B cell (primary cell): ENCODE measurements around the gene GNA12. TPM values are rescaled to one million over a fixed set of nuclear protein-coding genes. Genes with fewer than 3 reads are reported as not detected.

Source experiments
- ATAC-seq: fragments of 200-7000 bp; cut with Tn5 transposase; one replicate; pipeline ENCODE4 v1.10.0; 2021; ENCODE audit warnings: low read depth, mild to moderate bottlenecking, moderate number of reproducible peaks, moderate library complexity
- CTCF ChIA-PET: fragments of 350-600 bp; sonication (Branson Sonifier 250); formaldehyde crosslinking; loops from one replicate; lab custom pipeline; 2021; ENCODE audit warnings: antibody characterized with exemption, inconsistent platforms; lab: Charles Lee
- POLR2A ChIA-PET: fragments of 350-600 bp; sonication (Branson Sonifier 250); formaldehyde crosslinking; loops from one replicate; lab custom pipeline; 2021; ENCODE audit warnings: antibody characterized with exemption; lab: Charles Lee
- DNase-seq: peaks from one replicate; pipeline ENCODE4 v3.0.0; 2013
- H2AFZ ChIP-seq: 2 replicates; pipeline ENCODE4 v1.6.1; 2012; ENCODE audit warnings: mild to moderate bottlenecking, low read depth, low read length; ENCODE audit not compliant: insufficient read depth, poor library complexity, severe bottlenecking
- H3K27ac ChIP-seq, 2 donors: 1 replicate in 1 of 2; 2 replicates in 1 of 2; pipeline ENCODE4 v1.5.1; 2012 to 2013; ENCODE audit warnings: low read length in 2 of 2, mild to moderate bottlenecking in 2 of 2, moderate library complexity in 1 of 2
- H3K27me3 ChIP-seq, 4 experiments: fragments of 200-600 bp in 1 of 4; sonication (generic) in 1 of 4; replicated peaks in 1 of 4; 1 replicate in 2 of 4; 2 replicates in 2 of 4; pipeline versions ENCODE4 v1.6.1 to v1.7.0; 2013 to 2016; ENCODE audit warnings: low read length in 3 of 4, mild to moderate bottlenecking in 2 of 4, mixed read lengths in 1 of 4, moderate library complexity in 1 of 4; ENCODE audit not compliant: insufficient read depth in 4 of 4, control insufficient read depth in 3 of 4; ENCODE audit errors: control extremely low read depth in 1 of 4
- H3K36me3 ChIP-seq, 2 experiments: replicated peaks in 1 of 2; 1 replicate in 1 of 2; 2 replicates in 1 of 2; pipeline versions ENCODE4 v1.6.1 to v1.7.1; 2013; ENCODE audit warnings: low read length in 1 of 2; ENCODE audit not compliant: insufficient read depth in 2 of 2, control insufficient read depth in 1 of 2; ENCODE audit errors: control extremely low read depth in 1 of 2, extremely low read depth in 1 of 2
- H3K4me1 ChIP-seq, 2 donors: fragments of 200-600 bp in 1 of 2; sonication (generic) in 1 of 2; 1 replicate in 1 of 2; 2 replicates in 1 of 2; pipeline versions ENCODE4 v1.5.1 to v1.6.1; 2013 to 2017; ENCODE audit warnings: low read length in 2 of 2; ENCODE audit not compliant: control insufficient read depth in 2 of 2, insufficient read depth in 2 of 2
- H3K4me2 ChIP-seq: replicated peaks from 2 replicates; pipeline ENCODE3; 2012; ENCODE audit warnings: mild to moderate bottlenecking, low read depth, low read length; ENCODE audit not compliant: poor library complexity, severe bottlenecking
- H3K4me3 ChIP-seq, 5 experiments: fragments of 200-600 bp in 1 of 5; sonication (generic) in 1 of 5; 1 replicate in 3 of 5; 2 replicates in 2 of 5; pipeline versions ENCODE4 v1.5.1 to v1.7.0; 2011 to 2016; ENCODE audit warnings: low read length in 4 of 5, mild to moderate bottlenecking in 4 of 5, low read depth in 2 of 5, control low read depth in 1 of 5, moderate library complexity in 1 of 5; ENCODE audit not compliant: insufficient read depth in 1 of 5; ENCODE audit errors: control extremely low read depth in 1 of 5, extremely low read depth in 1 of 5
- H3K79me2 ChIP-seq: fragments of 200-600 bp; sonication (generic); one replicate; pipeline ENCODE4 v1.6.0; 2016; ENCODE audit warnings: low read length; ENCODE audit not compliant: control insufficient read depth, insufficient read depth
- H3K9ac ChIP-seq: fragments of 200-600 bp; sonication (generic); 2 replicates; pipeline ENCODE4 v1.6.1; 2017; ENCODE audit warnings: mild to moderate bottlenecking, low read length, moderate library complexity
- H3K9me3 ChIP-seq, 3 donors: one replicate each; pipeline versions ENCODE4 v1.6.1 to v1.7.1; 2013; ENCODE audit warnings: low read length in 2 of 3; ENCODE audit not compliant: control insufficient read depth in 2 of 3, insufficient read depth in 1 of 3; ENCODE audit errors: control extremely low read depth in 1 of 3
- H4K20me1 ChIP-seq: 2 replicates; pipeline ENCODE4 v1.6.0; 2012; ENCODE audit warnings: mild to moderate bottlenecking, low read length; ENCODE audit not compliant: insufficient read depth, control insufficient read depth, poor library complexity, severe bottlenecking
- H3K27ac Mint-ChIP-seq: one replicate; pipeline ENCODE4 v1.8.0; 2021; ENCODE audit warnings: mixed read lengths
- H3K27me3 Mint-ChIP-seq: one replicate; pipeline ENCODE4 v1.8.0; 2021; ENCODE audit warnings: mixed read lengths
- H3K4me1 Mint-ChIP-seq: one replicate; pipeline ENCODE4 v1.8.0; 2021; ENCODE audit warnings: mixed read lengths
- H3K4me3 Mint-ChIP-seq: one replicate; pipeline ENCODE4 v1.8.0; 2021; ENCODE audit warnings: mixed read lengths
- H3K9me3 Mint-ChIP-seq: one replicate; pipeline ENCODE4 v1.8.0; 2022; ENCODE audit warnings: mixed read lengths; ENCODE audit not compliant: insufficient read depth
- CTCF ChIP-seq: fragments of 200-600 bp; IDR thresholded peaks from one replicate; pipeline ENCODE4 v1.8.0; 2022; ENCODE audit warnings: antibody characterized with exemption, mild to moderate bottlenecking
- EZH2 ChIP-seq: IDR thresholded peaks from 2 replicates; pipeline ENCODE4 v1.6.1; 2012; ENCODE audit warnings: borderline replicate concordance, low read depth, mild to moderate bottlenecking, moderate library complexity, low read length; ENCODE audit not compliant: insufficient read depth, poor library complexity, severe bottlenecking
- WGBS: methylation state at CpG from one replicate; pipeline ENCODE4 v1.1.5; 2013; ENCODE audit warnings: missing lambda C conversion rate; ENCODE audit not compliant: insufficient coverage; 5-methylcytosine and 5-hydroxymethylcytosine counted together
- intact Hi-C: fragments of 100-400 bp; cut with micrococcal nuclease; formaldehyde crosslinking; loops from one replicate; pipeline ENCODE4 v1.10.0; 2022
- polyA plus RNA-seq: library from polyadenylated mRNA; depleted of rRNA; stranded (reverse); fragments of >200 nt; gene quantifications from 2 replicates; pipeline ENCODE4 v1.2.3, GENCODE V29; 2012
- total RNA-seq, 2 donors: library from RNA; stranded (reverse); fragments of 120-200 nt in 1 of 2; gene quantifications; 1 replicate in 1 of 2; 2 replicates in 1 of 2; pipeline versions ENCODE4 v1.2.3 to v1.2.4, GENCODE V29; 2013 to 2022

GNA12 gene
- total and polyA plus RNA-seq, 2 donors (not counting 1 experiment from before 2014, with no cell fraction given) = 34.6 to 110 TPM

DNA sequence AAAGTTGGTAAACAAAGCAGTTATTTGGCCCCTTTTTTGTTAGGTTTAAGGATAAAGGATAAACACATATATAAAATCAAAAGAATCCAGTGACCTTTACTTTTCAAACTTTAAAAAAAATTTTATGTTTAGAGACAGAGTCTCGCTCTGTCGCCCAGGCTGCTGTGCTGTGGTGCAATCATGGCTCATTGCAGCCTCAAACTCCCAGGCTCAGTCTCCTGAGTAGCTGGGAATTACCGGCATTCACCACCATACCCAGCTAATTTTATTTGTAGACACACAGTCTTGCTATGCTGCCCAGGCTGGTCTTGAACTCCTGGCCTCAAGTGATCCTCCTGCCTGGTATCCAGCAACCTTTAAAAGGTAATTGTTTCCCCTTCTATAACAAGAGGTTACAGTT lies 31.3 kb downstream of the GNA12 start:
- intact Hi-C loops = no loop called here
- H3K4me3 ChIP-seq = no peak overlapping the region
- no peak overlapping the region for H3K27ac ChIP-seq
- H3K4me2 ChIP-seq = no peak overlapping the region
- H4K20me1 ChIP-seq = peaks cover 67% of the 10 kb centered on the region
- H3K27ac Mint-ChIP-seq = no peak overlapping the region
- no peak overlapping the region for H2AFZ ChIP-seq
- no peaks in the 10 kb centered on the region for H3K9me3 ChIP-seq
- 100% methylated on average over 3 of the region's 3 CpGs for WGBS
- ChIA-PET CTCF (interaction anchor here (1.4 kb wide), 1 partner anchor 103 kb away, joined by 4 read pairs; no protein-coding TSS in a partner anchor), POLR2A (no interaction called here)
- H3K9ac ChIP-seq = no peak overlapping the region
- H3K27me3 Mint-ChIP-seq = no peaks in the 10 kb centered on the region
- peaks cover 82% of the 10 kb centered on the region for H3K79me2 ChIP-seq
- ATAC-seq = no peak
- H3K27me3 ChIP-seq = no peaks in the 10 kb centered on the region
- DNase-seq = no peak
- TF ChIP-seq EZH2 = no peak
- no peak for TF ChIP-seq CTCF
- H3K36me3 ChIP-seq = peaks cover 0 to 15% of the 10 kb centered on the region in 2 experiments
- peaks cover 61% of the 10 kb centered on the region for H3K4me1 Mint-ChIP-seq
- H3K9me3 Mint-ChIP-seq = no peaks in the 10 kb centered on the region
- H3K4me1 ChIP-seq = peaks cover 14 to 28% of the 10 kb centered on the region in 2 donors
- no peak overlapping the region for H3K4me3 Mint-ChIP-seq

DNA sequence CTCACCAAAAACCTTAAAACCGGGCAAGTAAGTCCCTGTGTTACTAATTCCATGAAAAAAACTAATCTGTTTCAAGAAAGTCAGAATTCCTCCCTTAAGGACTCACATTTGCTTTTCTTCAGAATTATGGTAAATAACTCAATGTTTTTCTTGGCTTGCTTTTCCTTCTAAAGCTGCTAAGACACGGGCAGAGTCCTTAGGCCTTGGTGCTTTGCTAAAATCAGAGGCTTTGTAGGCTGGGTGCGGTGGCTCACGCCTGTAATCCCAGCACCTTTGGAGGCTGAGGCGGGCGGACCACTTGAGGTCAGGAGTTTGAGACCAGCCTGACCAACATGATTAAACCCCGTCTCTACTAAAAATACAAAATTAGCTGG lies 32.0 kb downstream of the GNA12 start:
- ChIA-PET CTCF (no interaction called here), POLR2A (no interaction called here)
- Histone ChIP-seq H4K20me1 (peaks cover 62% of the 10 kb centered on the region), H3K36me3 (peaks cover 0 to 15% of the 10 kb centered on the region in 2 experiments), H3K27me3 (no peaks in the 10 kb centered on the region), H3K4me1 (peaks cover 18 to 31% of the 10 kb centered on the region in 2 donors), H2AFZ (no peak overlapping the region), H3K4me3 (no peak overlapping the region), H3K9ac (no peak overlapping the region), H3K79me2 (peaks cover 81% of the 10 kb centered on the region), H3K4me2 (no peak overlapping the region), H3K27ac (no peak overlapping the region), H3K9me3 (no peaks in the 10 kb centered on the region)
- DNase-seq (no peak), ATAC-seq (no peak)
- H3K27me3 Mint-ChIP-seq = no peaks in the 10 kb centered on the region
- intact Hi-C loops = no loop called here
- H3K4me3 Mint-ChIP-seq = no peak overlapping the region
- TF ChIP-seq EZH2 (no peak), CTCF (no peak)
- H3K9me3 Mint-ChIP-seq = no peaks in the 10 kb centered on the region
- peaks cover 64% of the 10 kb centered on the region for H3K4me1 Mint-ChIP-seq
- 89% methylated on average over 3 of the region's 7 CpGs for WGBS
- H3K27ac Mint-ChIP-seq = no peak overlapping the region
